K562 (cell line): ENCODE measurements around the gene ZBTB46. TPM values are rescaled to one million over a fixed set of nuclear protein-coding genes. Genes with fewer than 3 reads are reported as not detected.

Source experiments
- ATAC-seq: fragments of 200-7000 bp; cut with Tn5 transposase; 3 replicates; pipeline ENCODE4 v1.9.1; 2020; ENCODE audit warnings: moderate library complexity
- BruUV-seq: library from RNA; stranded (reverse); fragments of 400-500 nt; replicated peaks from 2 replicates; lab custom pipeline; 2021; lab: Mats Ljungman, UMichigan
- CTCF ChIA-PET: fragments of 300-600 bp; formaldehyde crosslinking; extraction: SDS; loops from one replicate; lab custom pipeline; 2021; ENCODE audit warnings: low intra/inter-chr PET ratio; lab: Yijun Ruan, JAX
- POLR2A ChIA-PET: fragments of 300-600, 350-650 bp; sonication (Branson Sonifier 250); formaldehyde crosslinking; extraction: SDS; loops from one replicate; lab custom pipeline; 2021; ENCODE audit warnings: antibody characterized with exemption, inconsistent platforms; lab: Yijun Ruan, JAX
- DNase-seq, 4 experiments: peaks; one replicate each; pipeline versions ENCODE4 v3.0.0 to v3.0.0-alpha.2; 2011 to 2018; ENCODE audit warnings: low spot score in 3 of 4, mixed read lengths in 3 of 4; ENCODE audit errors: extremely low read depth in 1 of 4
- FAIRE-seq: peaks from 2 replicates; lab custom pipeline; 2011; peaks lifted over from hg19 to GRCh38; lab: Jason Lieb, UNC
- H2AFZ ChIP-seq: 2 replicates; pipeline ENCODE4 v1.6.0; 2011; ENCODE audit warnings: low read depth, low read length, control low read depth, inconsistent platforms
- H3K27ac ChIP-seq: fragments of 200-600 bp; 3 replicates; pipeline ENCODE4 v1.8.0; 2011; ENCODE audit warnings: low read depth, mild to moderate bottlenecking, control low read depth, inconsistent platforms, low read length, moderate library complexity, mixed read lengths; ENCODE audit errors: extremely low read depth
- H3K27me3 ChIP-seq, 2 experiments: fragments of 300-600 bp in 1 of 2; 2 replicates in 1 of 2; 3 replicates in 1 of 2; pipeline versions ENCODE4 v1.6.0 to v1.8.0; 2011; ENCODE audit warnings: inconsistent platforms in 2 of 2, low read length in 2 of 2, mild to moderate bottlenecking in 1 of 2, mixed read lengths in 1 of 2, moderate library complexity in 1 of 2; ENCODE audit not compliant: control insufficient read depth in 2 of 2, insufficient read depth in 2 of 2
- H3K36me3 ChIP-seq: fragments of 300-600 bp; 3 replicates; pipeline ENCODE4 v1.8.0; 2011; ENCODE audit warnings: mild to moderate bottlenecking, low read length, inconsistent platforms; ENCODE audit not compliant: control insufficient read depth, insufficient read depth
- H3K4me1 ChIP-seq, 2 experiments: fragments of 200-600 bp in 1 of 2; replicated peaks in 1 of 2; 2 replicates in 1 of 2; 3 replicates in 1 of 2; pipeline versions ENCODE4 v1.5.1 to v1.8.0; 2011; ENCODE audit warnings: inconsistent platforms in 2 of 2, low read length in 2 of 2, mild to moderate bottlenecking in 1 of 2, mixed read lengths in 1 of 2, moderate library complexity in 1 of 2; ENCODE audit not compliant: control insufficient read depth in 2 of 2, insufficient read depth in 2 of 2
- H3K4me2 ChIP-seq: 2 replicates; pipeline ENCODE4 v1.6.1; 2011; ENCODE audit warnings: low read length, control low read depth, inconsistent platforms, mixed read lengths; ENCODE audit not compliant: insufficient read depth
- H3K4me3 ChIP-seq: fragments of 200-600 bp; sonication (generic), shearing (Covaris generic); 2 replicates; pipeline ENCODE4 v1.5.1; 2016; ENCODE audit warnings: control low read depth, inconsistent platforms
- H3K79me2 ChIP-seq: fragments of 200-600 bp; 3 replicates; pipeline ENCODE4 v1.8.0; 2011; ENCODE audit warnings: low read length, inconsistent platforms; ENCODE audit not compliant: control insufficient read depth, insufficient read depth
- H3K9ac ChIP-seq, 2 experiments: 2 replicates each; pipeline versions ENCODE4 v1.6.0 to v1.6.1; 2011; ENCODE audit warnings: low read depth in 2 of 2, low read length in 2 of 2, control low read depth in 1 of 2, inconsistent platforms in 1 of 2, mild to moderate bottlenecking in 1 of 2, mixed read lengths in 1 of 2; ENCODE audit not compliant: insufficient read depth in 1 of 2
- H3K9me1 ChIP-seq: one replicate; pipeline ENCODE4 v1.6.0; 2011; ENCODE audit warnings: inconsistent platforms, mild to moderate bottlenecking, low read length, moderate library complexity; ENCODE audit not compliant: control insufficient read depth, insufficient read depth
- H3K9me3 ChIP-seq: replicated peaks from 2 replicates; pipeline ENCODE4 v1.5.1; 2011; ENCODE audit warnings: low read depth, low read length, inconsistent platforms; ENCODE audit not compliant: control insufficient read depth, insufficient read depth
- H4K20me1 ChIP-seq: replicated peaks from 2 replicates; pipeline ENCODE4 v1.6.1; 2011; ENCODE audit warnings: low read length, inconsistent platforms, mixed read lengths; ENCODE audit not compliant: control insufficient read depth, insufficient read depth
- HDAC8 ChIP-seq: fragments of 450-650 bp; IDR thresholded peaks from 2 replicates; pipeline ENCODE4 v1.6.1; 2016; ENCODE audit warnings: mild to moderate bottlenecking, missing genetic modification characterization, moderate library complexity, missing compliant biosample characterization
- JUND ChIP-seq, 2 experiments: IDR thresholded peaks; 2 replicates in 1 of 2; 3 replicates in 1 of 2; pipeline ENCODE4 v1.6.1; 2011; ENCODE audit warnings: borderline replicate concordance in 2 of 2, low read depth in 2 of 2, low read length in 2 of 2, improper control_type of control experiment in 1 of 2, missing biosample characterization in 1 of 2, missing genetic modification characterization in 1 of 2, missing genetic modification reagents in 1 of 2
- MCM3 ChIP-seq: fragments of 450-650 bp; IDR thresholded peaks from 2 replicates; pipeline ENCODE4 v1.6.1; 2016
- RBFOX2 ChIP-seq: fragments of 200-400 bp; formaldehyde crosslinking; IDR thresholded peaks from 2 replicates; pipeline ENCODE4 v1.6.1; 2017; ENCODE audit warnings: low read depth, mild to moderate bottlenecking, low read length, moderate library complexity
- SNRNP70 ChIP-seq: fragments of 200-400 bp; formaldehyde crosslinking; optimal IDR thresholded peaks from 2 replicates; pipeline ENCODE3; 2017; ENCODE audit warnings: low read depth, low read length
- SUPT5H ChIP-seq: fragments of 450-650 bp; IDR thresholded peaks from 2 replicates; pipeline ENCODE4 v1.6.1; 2016
- ZBTB40 ChIP-seq, 2 experiments: fragments of 450-650 bp in 1 of 2; sonication (generic) in 1 of 2; formaldehyde crosslinking in 1 of 2; IDR thresholded peaks; 2 replicates each; pipeline versions ENCODE4 v1.7.1 to v1.9.0; 2016 to 2022; ENCODE audit warnings: inconsistent platforms in 1 of 2, mild to moderate bottlenecking in 1 of 2, missing genetic modification reagents in 1 of 2
- ZFPM2 ChIP-seq: fragments of 250-450 bp; sonication (Bioruptor Pico); IDR thresholded peaks from 2 replicates; pipeline ENCODE4 v1.5.1; 2022; ENCODE audit warnings: mild to moderate bottlenecking
- ZNF431 ChIP-seq: sonication (generic); formaldehyde crosslinking; IDR thresholded peaks from 2 replicates; pipeline ENCODE4 v1.8.0; 2022; ENCODE audit warnings: mild to moderate bottlenecking, missing genetic modification reagents
- WGBS: fragments of 100-300 bp; shearing (Covaris generic); methylation state at CpG from one replicate; pipeline ENCODE4 v1.1.6; 2016; ENCODE audit warnings: low coverage, mixed read lengths; ENCODE audit not compliant: insufficient coverage; ENCODE audit errors: missing lambda C conversion rate; 5-methylcytosine and 5-hydroxymethylcytosine counted together
- in situ Hi-C: fragments of 300-500 bp; cut with MboI; formaldehyde crosslinking; loops from 4 replicates; pipeline ENCODE4 v1.15.0; 2018; ENCODE audit warnings: inconsistent platforms, mixed read lengths
- intact Hi-C: fragments of 100-400 bp; cut with micrococcal nuclease; formaldehyde crosslinking; loops from 2 replicates; pipeline ENCODE4 v1.14.2; 2022
- polyA plus RNA-seq, 8 experiments: library from polyadenylated mRNA; depleted of rRNA in 4 of 8; stranded (reverse) in 5 of 8; unstranded in 3 of 8; fragments of >200 nt; fragmentation: Nextera tagmentation in 2 of 8; fragmentation: Illumina TruSeq in 1 of 8; extraction: Ambion mirVana in 2 of 8; extraction: Trizol in 1 of 8; gene quantifications; 2 replicates each; pipeline versions ENCODE4 v1.2.1 to v1.2.3, GENCODE V29; 2011 to 2014; ENCODE audit warnings: inconsistent platforms in 1 of 8, missing spikeins in 1 of 8
- total RNA-seq, 7 experiments: library from RNA; depleted of rRNA in 6 of 7; stranded (reverse); fragments of >200 nt in 6 of 7; fragmentation: Illumina TruSeq in 2 of 7; extraction: Trizol in 2 of 7; gene quantifications; 2 replicates each; pipeline versions ENCODE4 v1.2.1 to v1.2.3, GENCODE V29; 2011 to 2021; ENCODE audit warnings: low replicate concordance in 1 of 7

ZBTB46 gene
- total and polyA plus RNA-seq, 9 of the 15 experiments (the other 6 are each of a cell fraction or from before 2014, with no cell fraction given), result 0.29 to 4.1 (median 1.1) TPM

GRCh38 chr20:63698739-63699465, 132.2 kb downstream of the ZBTB46 start (continued):
- no peak for TF ChIP-seq ZFPM2 (CRISPR knock-in tag)

- H3K27me3 ChIP-seq, result no peaks in the 10 kb centered on the region
- no peak for ATAC-seq
- no peak overlapping the region; a peak in 1 of 4 replicates for H3K9ac ChIP-seq
- no peak for FAIRE-seq
- H3K4me2 ChIP-seq, result no peak overlapping the region
- peaks cover 26% of the 10 kb centered on the region; the same call in 2 of the 3 replicates for H3K36me3 ChIP-seq
- no peak overlapping the region for H3K4me3 ChIP-seq
- ChIA-PET CTCF (no interaction called here), POLR2A (interaction anchor here (0.6 to 3.1 kb wide), 7 partner anchors 10 to 263 kb away, joined by 3 to 27 read pairs (median 3); partner anchors contain the start of genes ARFRP1, TPD52L2 and ZGPAT)
- H4K20me1 ChIP-seq, result no peaks in the 10 kb centered on the region; the same call in 1 of the 2 replicates
- in situ Hi-C loops, result no loop called here
- H3K4me1 ChIP-seq, result peaks cover 9 to 86% of the 10 kb centered on the region in 2 experiments
- DNase-seq, result peak in 1 of 4 experiments; percentile 20
- BruUV-seq, result no TSS peak
- no peaks in the 10 kb centered on the region for H3K9me1 ChIP-seq
- H3K9me3 ChIP-seq, result no peaks in the 10 kb centered on the region
- no peak overlapping the region for H3K27ac ChIP-seq
- WGBS, result 84% methylated on average over 29 of the region's 40 CpGs
- H3K79me2 ChIP-seq, result no peaks in the 10 kb centered on the region
- intact Hi-C loops, result no loop called here
- H2AFZ ChIP-seq, result no peak overlapping the region
- TF ChIP-seq MCM3 (no peak), ZNF431 (CRISPR knock-in tag) (no peak), JUND (IDR thresholded peaks at IDR 0.05; ENCODE audit: borderline replicate concordance, low read depth, low read length) (no peak), JUND (tag; IDR thresholded peaks at IDR 0.05; ENCODE audit: borderline replicate concordance, low read depth, low read length) (no peak), SNRNP70 (peak; percentile 55), HDAC8 (no peak), ZBTB40 (IDR thresholded peaks at IDR 0.05) (no peak), ZBTB40 (CRISPR knock-in tag; IDR thresholded peaks at IDR 0.05) (no peak), RBFOX2 (0 out of 2 replicates have a peak, but pooled peaks have one; percentile 27), SUPT5H (peak; percentile 52; the same call in 1 of the 2 replicates)
These were observed 133.1 kb downstream of the ZBTB46 start for GRCh38 chr20:63697868-63698545.
